ENCODE results near the gene KIF27.
"Not testable (repeated sequence)": the region's sequence is repeated elsewhere in the genome, so short reads cannot be mapped to it uniquely, and the experiment has no call there.

Gene KIF27

GRCh38 chr9:83804454-83804853 is 116.8 kb downstream of the KIF27 start:
- not testable (repeated sequence) for DNase-seq

DNA sequence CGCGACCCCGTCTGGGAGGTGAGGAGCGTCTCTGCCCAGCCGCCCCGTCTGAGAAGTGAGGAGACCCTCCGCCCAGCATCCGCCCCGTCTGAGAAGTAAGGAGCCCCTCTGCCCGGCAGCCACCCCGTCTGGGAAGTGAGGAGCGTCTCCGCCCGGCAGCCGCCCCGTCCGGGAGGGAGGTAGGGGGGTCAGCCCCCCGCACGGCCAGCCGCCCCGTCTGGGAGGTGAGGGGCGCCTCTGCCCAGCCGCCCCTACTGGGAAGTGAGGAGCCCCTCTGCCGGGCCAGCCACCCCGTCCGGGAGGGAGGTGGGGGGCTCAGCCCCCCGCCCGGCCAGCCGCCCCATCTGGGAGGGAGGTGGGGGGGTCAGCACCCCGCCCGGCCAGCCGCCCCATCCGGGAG is 117.3 kb downstream of the KIF27 start:
- not testable (repeated sequence) for DNase-seq

DNA sequence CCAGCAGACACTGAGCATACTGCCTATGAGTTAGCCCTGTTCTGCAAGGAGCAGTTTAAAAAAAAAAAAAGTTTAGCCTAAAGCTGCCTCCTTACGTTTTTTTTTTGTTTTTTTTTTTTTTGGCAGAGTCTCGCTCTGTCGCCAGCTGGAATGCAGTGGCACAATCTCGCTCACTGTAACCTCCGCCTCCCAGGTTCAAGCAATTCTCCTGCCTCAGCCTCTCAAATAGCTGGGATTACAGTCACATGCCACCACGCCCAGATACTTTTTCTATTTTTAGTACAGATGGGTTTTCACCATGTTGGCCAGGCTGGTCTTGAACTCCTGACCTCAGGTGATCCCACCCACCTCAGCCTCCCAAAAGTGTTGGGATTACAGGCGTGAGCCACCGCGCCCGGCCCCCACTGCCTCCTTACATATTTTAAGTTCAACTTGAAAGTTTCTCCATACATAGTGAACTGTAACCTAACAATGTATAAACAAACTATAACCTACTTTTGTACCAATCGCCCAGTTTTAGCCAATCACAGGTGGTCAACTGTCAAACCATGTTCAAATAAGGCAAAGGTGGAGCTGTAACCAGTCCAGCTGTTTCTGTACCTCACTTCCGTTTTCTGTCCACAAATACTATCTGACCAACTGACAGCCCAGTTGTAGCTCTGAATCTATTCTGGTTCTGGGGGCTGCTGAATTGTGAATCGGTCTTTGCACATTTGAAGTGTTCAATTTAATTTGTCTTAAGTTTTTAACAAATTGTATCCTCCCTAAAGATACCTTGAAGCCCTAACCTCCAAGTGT is 120.8 kb downstream of the KIF27 start:
- no peak for DNase-seq

DNA sequence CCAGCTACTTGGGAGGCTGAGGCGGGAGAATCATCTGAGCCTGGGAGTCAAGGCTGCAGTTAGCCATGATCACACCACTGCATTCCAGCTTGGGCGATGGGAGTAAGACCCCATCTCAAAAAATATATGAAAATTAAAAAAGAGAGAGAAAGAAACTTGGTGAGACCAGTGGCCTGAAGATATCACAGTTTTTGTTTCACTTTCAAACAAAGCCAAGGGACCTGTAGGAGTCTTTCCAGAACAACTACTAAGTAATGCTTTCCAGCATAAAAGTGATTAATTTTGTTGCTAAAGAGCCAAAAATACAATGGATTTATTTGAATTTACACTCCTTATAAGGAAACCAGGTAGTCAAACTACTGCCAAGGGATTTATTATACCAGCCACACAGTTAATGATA is 127.2 kb downstream of the KIF27 start:
- no peak for DNase-seq

GRCh38 chr9:83792746-83793145 is 128.5 kb downstream of the KIF27 start:
- DNase-seq = no peak
